OCI-LY7 (cell line): ENCODE results near the gene MRPS6.

Experiments used
- EZH2phosphoT487 ChIP-seq: fragments of 200-600 bp; sonication (generic); IDR thresholded peaks from 2 replicates; pipeline ENCODE4 v1.6.1; 2018; ENCODE audit warnings: low read depth, borderline replicate concordance, mild to moderate bottlenecking, mixed run types, antibody characterized with exemption, low read length, moderate library complexity, mixed read lengths
- TF ChIP-seq, protein P1 (sequence below): fragments of 200-600 bp; sonication (generic); conservative IDR thresholded peaks from 2 replicates; pipeline ENCODE4 v1.5.1; 2014; ENCODE audit warnings: mild to moderate bottlenecking, antibody characterized with exemption, low read length, moderate library complexity, mixed read lengths

DNA sequence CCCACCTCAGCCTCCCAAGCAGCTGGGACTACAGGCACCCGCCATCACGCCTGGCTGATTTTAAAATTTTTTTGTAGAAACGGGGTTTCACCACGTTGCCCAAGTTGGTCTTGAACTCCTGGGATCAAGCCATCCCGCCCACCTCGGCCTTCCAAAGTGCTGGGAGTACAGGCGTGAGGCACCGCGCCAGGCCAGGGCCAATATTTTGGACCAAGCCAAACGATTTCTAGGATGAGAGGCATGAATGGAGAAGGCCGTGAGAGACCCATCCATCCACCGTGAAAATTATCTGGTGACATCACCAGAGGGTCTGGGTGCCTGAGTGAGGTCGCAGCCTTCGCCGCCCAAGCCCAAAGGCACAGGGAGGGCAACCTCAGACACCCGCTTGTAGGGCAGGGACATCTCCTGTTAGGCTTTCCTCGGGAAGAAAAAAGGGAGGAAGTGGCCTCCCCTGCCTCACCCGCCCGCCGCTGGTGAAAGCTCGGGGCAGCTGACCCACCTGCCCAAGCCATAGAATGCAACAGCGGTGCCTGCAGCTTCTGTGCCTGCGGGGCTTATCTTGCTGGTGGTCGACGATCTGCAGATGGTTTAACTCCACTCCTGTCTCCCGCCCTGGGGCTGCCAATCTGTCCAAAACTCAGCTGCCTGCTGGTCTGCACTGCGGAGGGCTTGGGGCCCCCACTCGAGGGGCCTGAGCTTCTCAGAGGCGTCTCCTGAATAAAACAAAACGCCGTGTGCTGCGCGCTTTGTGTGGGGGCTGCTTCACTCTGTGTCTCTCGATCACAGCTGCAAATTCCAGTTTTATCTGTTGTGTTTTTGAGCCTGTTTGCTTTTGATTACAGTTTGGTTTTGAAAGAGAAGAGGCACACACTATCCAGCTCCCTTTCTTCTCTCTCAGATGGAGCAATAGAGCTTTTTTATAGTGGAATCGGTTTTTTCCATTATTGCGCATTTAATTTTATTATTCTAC, 85.8 kb downstream of the MRPS6 start:
- TF ChIP-seq, protein P1, sequence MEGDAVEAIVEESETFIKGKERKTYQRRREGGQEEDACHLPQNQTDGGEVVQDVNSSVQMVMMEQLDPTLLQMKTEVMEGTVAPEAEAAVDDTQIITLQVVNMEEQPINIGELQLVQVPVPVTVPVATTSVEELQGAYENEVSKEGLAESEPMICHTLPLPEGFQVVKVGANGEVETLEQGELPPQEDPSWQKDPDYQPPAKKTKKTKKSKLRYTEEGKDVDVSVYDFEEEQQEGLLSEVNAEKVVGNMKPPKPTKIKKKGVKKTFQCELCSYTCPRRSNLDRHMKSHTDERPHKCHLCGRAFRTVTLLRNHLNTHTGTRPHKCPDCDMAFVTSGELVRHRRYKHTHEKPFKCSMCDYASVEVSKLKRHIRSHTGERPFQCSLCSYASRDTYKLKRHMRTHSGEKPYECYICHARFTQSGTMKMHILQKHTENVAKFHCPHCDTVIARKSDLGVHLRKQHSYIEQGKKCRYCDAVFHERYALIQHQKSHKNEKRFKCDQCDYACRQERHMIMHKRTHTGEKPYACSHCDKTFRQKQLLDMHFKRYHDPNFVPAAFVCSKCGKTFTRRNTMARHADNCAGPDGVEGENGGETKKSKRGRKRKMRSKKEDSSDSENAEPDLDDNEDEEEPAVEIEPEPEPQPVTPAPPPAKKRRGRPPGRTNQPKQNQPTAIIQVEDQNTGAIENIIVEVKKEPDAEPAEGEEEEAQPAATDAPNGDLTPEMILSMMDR: no peak
- no peak for TF ChIP-seq EZH2phosphoT487
